ENCODE measurements around the gene RAB31. TPM values are rescaled to one million over a fixed set of nuclear protein-coding genes. Genes with fewer than 3 reads are reported as not detected.

Gene RAB31
- polyA plus RNA-seq, 1 of the 3 experiments (the other 2 are of a cell fraction) = 23.0 TPM

GRCh38 chr18:9743200-9744016, 35.3 kb downstream of the RAB31 start (continued):
- TF ChIP-seq, protein P1, sequence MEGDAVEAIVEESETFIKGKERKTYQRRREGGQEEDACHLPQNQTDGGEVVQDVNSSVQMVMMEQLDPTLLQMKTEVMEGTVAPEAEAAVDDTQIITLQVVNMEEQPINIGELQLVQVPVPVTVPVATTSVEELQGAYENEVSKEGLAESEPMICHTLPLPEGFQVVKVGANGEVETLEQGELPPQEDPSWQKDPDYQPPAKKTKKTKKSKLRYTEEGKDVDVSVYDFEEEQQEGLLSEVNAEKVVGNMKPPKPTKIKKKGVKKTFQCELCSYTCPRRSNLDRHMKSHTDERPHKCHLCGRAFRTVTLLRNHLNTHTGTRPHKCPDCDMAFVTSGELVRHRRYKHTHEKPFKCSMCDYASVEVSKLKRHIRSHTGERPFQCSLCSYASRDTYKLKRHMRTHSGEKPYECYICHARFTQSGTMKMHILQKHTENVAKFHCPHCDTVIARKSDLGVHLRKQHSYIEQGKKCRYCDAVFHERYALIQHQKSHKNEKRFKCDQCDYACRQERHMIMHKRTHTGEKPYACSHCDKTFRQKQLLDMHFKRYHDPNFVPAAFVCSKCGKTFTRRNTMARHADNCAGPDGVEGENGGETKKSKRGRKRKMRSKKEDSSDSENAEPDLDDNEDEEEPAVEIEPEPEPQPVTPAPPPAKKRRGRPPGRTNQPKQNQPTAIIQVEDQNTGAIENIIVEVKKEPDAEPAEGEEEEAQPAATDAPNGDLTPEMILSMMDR (IDR thresholded peaks at IDR 0.05) = no peak
- TF ChIP-seq TEAD4 (IDR thresholded peaks at IDR 0.05; ENCODE audit: borderline replicate concordance, insufficient read depth) = peak; percentile 46; the same call in 1 of the 2 replicates
- TF ChIP-seq NRF1 (IDR thresholded peaks at IDR 0.05; ENCODE audit: low read depth, low read length) = no peak
- peak; percentile 50; the same call in 1 of the 2 replicates for TF ChIP-seq SIN3A (IDR thresholded peaks at IDR 0.05; ENCODE audit: borderline replicate concordance, low read depth, low read length)
- TF ChIP-seq FOXM1 (IDR thresholded peaks at IDR 0.05; ENCODE audit: low read depth) = no peak; the same call in 1 of the 2 replicates
- TF ChIP-seq REST (IDR thresholded peaks at IDR 0.05; ENCODE audit: low read depth, low read length) = 0 out of 2 replicates have a peak, but pooled peaks have one; percentile 29
- TF ChIP-seq EZH2phosphoT487 (IDR thresholded peaks at IDR 0.05; ENCODE audit: borderline replicate concordance, low read depth) = no peak
- peak; percentile 36; the same call in 1 of the 2 replicates for TF ChIP-seq RXRA (IDR thresholded peaks at IDR 0.05; ENCODE audit: borderline replicate concordance, low read depth)
- peak; percentile 96 for TF ChIP-seq PBX3 (IDR thresholded peaks at IDR 0.05)
- no peak for TF ChIP-seq SMC3 (IDR thresholded peaks at IDR 0.05; ENCODE audit: low read depth, low read length)
- no peak for TF ChIP-seq GATA2 (CRISPR knock-in tag; IDR thresholded peaks at IDR 0.05)
- peak; percentile 96 for TF ChIP-seq JUND (IDR thresholded peaks at IDR 0.05)
- 0 out of 2 replicates have a peak, but pooled peaks have one; percentile 13 for TF ChIP-seq ZBTB33 (IDR thresholded peaks at IDR 0.05; ENCODE audit: borderline replicate concordance, low read depth)
- TF ChIP-seq FOXJ3 (CRISPR knock-in tag; IDR thresholded peaks at IDR 0.05) = no peak
- no peak for TF ChIP-seq RAD21 (IDR thresholded peaks at IDR 0.05; ENCODE audit: low read length)
- no peak for TF ChIP-seq GABPA (IDR thresholded peaks at IDR 0.05; ENCODE audit: low read depth)
- TF ChIP-seq MEF2A (IDR thresholded peaks at IDR 0.05; ENCODE audit: borderline replicate concordance, low read depth) = no peak
- no peak for TF ChIP-seq RCOR1 (IDR thresholded peaks at IDR 0.05; ENCODE audit: low read length)
- TF ChIP-seq EP300 (IDR thresholded peaks at IDR 0.05; ENCODE audit: borderline replicate concordance in 1 of 2, low read depth in 1 of 2, low read length in 1 of 2) = peak in 1 of 2 experiments; percentile 86; a peak in 1 of 4 replicates
- peak; percentile 59; the same call in 1 of the 2 replicates for TF ChIP-seq POLR2AphosphoS5 (IDR thresholded peaks at IDR 0.05; ENCODE audit: low read depth, low read length)
- peak; percentile 83 for TF ChIP-seq MAX (IDR thresholded peaks at IDR 0.05; ENCODE audit: low read depth)
- TF ChIP-seq, protein P2, sequence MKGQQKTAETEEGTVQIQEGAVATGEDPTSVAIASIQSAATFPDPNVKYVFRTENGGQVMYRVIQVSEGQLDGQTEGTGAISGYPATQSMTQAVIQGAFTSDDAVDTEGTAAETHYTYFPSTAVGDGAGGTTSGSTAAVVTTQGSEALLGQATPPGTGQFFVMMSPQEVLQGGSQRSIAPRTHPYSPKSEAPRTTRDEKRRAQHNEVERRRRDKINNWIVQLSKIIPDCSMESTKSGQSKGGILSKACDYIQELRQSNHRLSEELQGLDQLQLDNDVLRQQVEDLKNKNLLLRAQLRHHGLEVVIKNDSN (IDR thresholded peaks at IDR 0.05; ENCODE audit: borderline replicate concordance, low read depth) = no peak

Measured in SK-N-SH (cell line).